NCI-H187 (cell line): ENCODE results near the gene APOD.
A peak's percentile ranks its signal among the peaks of the same experiment; 100 is the strongest.

Experiments
- DNase-seq, 2 experiments: peaks; one replicate each; lab custom pipeline; 2025; lab: John Stamatoyannopoulos, UW

APOD gene

DNA sequence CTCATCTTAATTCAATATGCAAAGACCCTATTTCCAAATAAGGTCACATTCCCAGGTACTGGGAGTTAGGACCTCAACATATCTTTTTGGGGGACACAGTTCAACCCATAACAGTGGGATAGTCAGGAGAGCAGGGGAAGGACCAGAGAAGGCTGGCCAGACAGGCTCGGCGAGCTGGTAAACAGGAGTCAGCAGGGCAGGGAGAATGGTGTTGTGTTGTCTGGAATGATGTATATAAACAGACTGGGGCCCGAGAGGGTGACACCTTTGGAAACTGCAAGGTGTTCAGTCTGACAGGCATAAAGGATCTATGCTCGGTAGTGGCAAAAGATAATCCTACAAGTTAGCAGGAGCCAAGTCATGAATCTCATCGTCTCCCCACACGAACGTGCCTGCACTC, 30.5 kb downstream of the APOD start:
- DNase-seq = no peak

DNA sequence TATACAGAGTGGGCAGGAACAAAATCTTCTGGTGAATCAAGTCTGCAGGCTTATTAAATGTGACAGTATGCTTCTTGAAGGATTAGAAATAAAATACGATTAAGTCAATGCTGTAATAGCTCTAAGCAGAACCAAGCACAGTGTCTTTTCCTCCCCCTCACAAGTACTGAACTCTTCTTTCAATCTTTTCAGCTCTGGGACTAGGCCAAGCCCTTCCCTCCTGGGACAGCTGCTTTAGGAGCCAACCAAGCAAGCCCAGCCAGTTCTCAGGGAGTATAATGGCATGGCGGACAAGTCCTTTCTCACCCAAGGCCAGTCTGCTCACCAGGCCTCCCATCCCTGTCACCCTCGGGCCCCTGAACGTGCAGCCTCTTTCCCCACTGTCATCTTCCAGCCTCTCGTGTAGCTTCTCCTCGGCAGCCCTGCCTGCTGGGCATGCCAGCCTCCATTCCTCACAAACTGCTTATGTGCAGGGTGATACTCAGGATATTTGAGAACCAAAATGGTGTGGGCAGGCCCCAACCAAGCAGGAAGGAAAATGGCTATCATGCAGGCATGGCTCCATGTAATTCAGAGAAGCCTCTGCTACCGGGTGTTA, 32.3 kb downstream of the APOD start:
- DNase-seq = no peak

DNA sequence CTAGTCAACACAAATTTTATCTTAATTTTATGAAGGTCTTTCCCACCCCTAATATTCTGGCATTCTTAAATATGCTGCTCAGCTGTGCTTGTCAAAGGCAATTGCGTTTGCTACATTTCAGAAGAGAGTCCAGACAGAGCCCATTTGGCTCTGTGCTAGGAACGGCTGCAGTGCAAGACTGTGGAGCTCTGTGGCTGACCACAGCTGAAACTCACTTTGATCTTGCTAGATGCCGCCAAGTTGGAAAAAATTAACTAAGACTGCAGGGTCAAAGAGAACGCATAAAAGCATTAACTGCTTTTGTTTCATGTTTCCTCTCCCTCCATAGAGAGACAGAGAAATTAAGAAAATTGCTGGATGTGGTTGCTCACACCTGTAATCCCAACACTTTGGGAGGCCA, 33.0 kb downstream of the APOD start:
- DNase-seq = no peak

DNA sequence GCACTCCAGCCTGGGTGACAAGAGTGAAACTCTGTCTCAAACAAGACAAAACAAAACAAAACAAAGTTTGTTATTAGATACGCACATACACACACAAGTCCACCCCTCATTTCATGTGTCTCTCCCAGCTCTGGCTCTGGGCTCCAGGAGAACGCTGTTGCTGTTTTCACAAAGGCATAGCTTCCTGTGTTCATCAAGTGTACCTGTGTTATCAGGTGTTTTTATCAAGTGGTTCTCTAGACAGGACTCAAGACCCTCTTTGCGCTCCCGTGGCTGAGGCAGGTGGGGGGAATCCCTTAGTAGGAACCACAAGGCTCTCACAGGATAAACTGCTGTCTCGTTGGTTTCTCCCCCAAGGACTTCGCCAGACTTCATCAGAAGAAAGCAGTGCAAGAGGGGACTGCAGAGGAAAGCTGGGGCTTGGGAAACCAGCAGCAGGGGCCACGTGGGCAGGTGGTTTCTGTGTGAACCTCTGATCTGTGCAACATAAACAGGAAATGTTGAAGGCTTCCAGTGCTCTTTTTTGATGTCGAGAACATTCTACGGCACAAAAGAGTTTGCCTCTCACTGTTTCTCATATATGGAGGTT, 33.7 kb downstream of the APOD start:
- DNase-seq = no peak

DNA sequence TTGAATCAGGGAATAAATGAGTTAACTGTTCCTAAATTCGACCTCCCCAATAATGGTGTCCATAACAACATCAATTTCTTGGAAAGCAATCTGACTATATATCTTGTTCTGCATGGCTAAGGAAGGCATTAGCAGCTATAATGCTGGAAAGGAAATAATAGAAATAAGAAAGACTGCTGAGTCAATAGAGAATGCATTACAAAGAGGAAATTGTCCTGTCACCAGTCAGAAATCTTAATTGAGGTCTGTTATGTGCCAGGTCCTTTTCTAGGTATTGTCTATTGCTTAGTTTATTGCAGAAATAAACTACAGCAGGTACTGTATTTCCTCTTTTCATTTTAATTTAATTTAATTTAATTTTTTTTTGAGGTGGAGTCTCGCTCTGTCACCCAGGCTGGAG, 34.8 kb downstream of the APOD start:
- DNase-seq = no peak

DNA sequence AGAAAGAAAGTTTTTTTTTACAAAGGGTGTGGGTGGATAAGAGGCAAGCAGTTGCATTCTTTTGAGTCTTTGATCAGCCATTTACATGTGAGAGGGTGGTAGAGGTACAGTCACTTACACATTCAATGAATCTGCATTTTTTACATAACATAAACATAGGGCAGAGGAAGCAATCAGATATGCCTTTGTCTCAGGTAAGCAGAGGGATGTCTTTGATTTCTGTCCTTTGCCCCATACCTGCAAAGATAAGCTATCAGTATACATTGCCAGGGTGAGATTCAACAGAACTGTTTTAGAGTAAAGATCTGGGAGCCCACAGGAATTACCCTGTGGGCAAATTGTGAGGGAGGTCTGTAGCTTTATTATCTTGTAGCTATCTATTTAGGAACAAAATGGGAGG, 35.2 kb downstream of the APOD start:
- no peak for DNase-seq

DNA sequence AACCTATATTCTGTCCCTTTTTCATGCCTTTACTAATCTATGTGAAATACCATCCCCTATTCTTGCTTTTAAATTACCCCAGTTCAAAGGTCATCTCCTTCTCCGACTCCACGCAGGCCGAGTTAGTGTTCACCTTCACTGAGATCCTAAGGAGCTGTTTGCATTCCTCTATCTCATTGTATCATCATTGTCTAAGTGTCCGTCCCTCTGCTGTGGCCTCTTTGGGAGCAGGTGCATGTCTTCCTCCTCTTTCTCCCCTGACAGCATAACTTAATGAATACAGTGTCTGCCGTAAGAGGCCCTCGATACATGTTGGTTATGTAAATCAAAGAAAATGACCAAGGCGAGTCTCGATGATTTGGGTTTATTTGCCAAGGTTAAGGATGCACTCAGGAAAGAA, 35.7 kb downstream of the APOD start:
- peak in 1 of 2 experiments; percentile 57 for DNase-seq

DNA sequence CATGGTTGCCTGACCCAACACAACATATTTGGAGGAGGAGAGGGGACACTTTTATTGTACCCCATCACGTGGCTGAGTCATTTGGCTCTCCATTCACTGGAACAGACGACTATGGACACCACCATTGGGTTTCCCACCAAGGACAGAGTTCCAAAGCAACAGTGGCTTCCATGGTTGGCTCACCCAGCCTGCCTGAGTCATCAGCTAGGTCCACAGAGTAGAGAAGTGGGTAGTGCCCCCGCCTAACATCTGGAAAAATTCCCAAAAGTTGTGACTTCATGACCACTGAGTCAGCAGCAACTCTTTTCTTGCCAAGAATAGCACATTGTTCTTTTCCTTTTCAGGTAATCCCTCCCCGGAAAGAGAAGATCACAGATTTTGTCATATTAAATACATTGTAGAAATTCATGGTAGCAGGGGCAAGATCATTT, 37.6 kb downstream of the APOD start:
- no peak for DNase-seq

DNA sequence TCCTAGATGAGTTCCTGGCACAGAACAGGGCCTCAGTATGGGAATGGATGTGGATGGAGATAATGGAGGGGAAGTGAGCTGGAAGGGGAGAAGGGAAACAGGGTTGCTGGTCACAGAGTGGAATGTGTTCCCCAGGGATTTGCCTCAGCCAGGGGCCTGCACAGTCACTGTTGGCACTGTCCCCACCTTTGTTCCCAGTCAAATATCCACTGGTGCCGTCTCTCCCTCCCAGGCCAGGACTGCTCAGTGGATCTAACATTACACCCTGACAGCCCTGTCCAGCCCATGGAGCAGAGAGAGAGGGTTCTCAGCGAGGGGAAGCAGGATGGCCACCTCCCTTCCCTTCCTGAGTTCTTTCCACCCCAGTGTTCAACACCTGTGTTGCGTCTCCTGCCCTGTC, 39.1 kb downstream of the APOD start:
- no peak for DNase-seq

DNA sequence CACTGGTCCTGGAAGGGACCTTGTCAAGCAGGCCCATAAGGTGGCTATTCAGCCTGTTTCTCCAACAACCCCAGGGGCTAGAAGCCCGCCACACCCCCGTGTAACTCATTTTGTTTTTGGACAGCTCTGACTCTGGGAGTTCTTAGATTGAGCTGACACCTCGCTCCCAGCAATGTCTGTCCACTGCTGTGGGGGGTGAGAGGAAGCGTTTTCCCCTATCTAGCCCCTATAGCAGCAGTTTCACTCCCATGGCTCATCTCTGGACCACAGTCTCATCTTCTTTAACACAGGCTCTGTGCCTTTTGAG, 39.6 kb downstream of the APOD start:
- DNase-seq = no peak

DNA sequence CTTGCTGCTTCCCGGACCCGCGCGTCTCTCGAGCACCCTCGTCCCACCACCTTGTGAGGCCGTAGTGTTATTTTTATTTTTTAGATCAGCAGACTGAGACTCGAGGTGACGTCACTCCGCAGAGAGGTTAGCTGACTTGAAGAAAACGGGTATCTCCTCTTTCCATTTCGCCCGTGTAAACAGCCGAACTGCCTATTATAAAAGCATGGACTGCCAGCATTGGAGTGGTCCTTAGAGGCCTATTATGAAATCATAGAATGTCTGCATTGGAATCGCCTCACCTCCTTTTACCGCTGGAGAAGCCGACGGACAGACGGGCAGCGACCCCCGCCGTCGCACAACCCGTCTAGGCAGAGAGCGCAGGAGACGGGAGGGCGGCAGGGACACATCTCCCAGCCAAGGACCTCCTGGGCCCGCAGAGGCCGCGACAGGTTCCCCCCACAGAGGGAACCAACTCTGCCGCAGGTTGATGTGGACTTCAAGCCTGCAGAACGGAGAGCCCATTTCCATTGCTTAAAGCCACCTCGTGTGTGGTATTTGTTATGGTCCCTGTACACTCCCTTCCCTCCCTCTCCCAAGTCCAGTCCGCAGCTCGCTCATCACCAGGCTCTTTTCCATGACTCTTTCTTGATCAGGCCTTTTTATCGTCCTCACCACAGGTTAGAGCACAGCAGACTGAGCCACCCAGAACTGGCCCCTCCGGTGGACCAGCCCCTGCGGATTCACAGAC, 40.1 kb downstream of the APOD start:
- DNase-seq = peak; percentile 63 to 68

DNA sequence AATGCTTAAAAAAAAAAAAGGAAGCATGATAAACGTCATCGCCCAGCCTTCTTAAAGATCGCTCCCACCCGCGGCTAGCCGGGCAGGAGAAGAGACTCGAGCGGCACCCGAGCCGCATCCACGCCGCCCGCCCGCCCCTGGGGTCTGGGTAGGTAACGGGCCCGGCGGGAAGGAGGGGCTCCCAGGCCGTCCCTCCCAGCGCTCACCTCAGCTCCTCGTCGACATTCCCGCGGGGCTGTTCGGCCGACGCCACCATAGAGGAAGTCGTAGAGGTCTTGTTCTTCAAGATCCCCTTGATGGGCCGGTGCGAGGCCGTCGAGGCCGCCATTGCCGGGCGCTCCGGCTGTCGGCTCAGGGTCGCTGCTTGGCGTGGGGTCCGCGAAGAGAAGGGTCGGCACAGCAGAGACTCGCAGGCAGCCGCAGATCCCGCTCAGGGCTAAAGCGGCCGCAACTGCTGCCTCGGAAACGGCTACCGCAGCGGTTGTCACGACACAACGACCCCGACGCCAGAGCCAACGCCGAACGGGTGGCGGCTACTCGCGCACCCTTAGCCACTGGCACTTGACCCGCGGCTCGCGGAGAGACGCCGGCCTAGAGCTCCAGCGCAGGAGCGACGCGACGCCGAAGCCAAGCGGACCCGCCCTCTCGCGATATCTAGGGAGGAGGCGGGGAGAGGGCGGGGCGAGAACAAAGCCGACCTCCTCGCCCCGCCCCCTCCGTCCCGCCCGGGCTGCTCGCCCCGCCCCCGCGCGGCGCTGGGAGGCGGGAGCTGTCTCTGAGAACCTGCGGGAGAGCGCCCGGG, 40.8 kb downstream of the APOD start, which contains the start of gene PPP1R2:
Gene PPP1R2 (minus strand): TSS at position 628 of the 802 bp plus-strand sequence. CDS start 300 bp downstream, at position 328.
- DNase-seq = peak; percentile 80 to 84

DNA sequence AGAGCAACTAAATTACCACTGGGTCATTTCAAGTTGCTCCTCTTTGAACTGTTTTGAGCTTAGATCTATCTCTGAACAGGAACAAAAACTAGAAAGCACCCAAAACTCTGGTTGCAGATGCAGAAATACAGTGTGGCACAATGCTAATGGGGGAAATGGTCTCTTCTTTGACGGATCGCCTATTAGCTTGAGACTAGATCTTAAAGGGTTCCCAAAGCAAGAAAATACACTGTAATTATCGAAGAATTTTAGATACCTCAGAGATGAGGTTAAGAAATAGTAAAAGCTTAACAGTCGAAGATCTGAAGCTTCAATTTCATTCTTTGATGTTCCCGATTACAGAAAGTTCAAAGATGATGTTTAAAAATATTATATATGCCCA, 41.4 kb downstream of the APOD start:
- no peak for DNase-seq

DNA sequence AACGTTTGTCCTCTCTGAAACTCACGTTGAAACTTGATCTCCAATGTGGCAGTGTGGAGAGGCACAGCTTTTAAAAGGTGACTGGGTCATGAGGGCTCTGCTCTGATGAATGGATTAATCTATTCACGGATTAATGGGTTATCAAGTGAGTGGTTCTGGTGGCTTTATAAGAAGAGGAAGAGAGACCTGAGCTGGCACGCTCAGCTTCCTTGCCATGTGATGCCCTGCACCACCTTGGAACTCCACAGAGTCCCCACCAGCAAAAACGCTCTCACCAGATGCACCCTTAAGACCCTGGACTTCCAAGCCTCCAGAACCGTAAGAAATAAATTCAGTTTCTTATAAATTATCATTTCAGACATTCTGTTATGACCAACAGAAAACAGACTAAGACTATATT, 43.2 kb downstream of the APOD start:
- no peak for DNase-seq

DNA sequence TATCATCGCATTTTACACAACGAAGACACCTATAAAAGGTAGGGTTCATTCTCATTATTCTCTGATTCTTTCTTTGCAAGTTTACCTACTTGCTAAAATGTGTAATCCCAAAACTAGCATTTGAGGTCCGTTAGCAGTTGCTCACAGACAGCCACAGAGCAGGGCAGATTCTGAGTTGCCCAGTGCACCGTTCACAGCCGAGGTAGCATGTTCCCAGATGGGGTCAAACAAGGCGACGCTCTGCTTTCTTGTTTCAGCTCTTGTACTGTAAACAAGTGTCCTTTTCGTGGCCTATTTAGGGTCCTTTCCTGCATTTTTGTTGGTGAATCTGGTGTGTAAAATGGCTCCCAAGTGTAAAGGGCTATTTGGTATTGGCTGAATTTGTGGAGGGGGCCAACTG, 43.7 kb downstream of the APOD start:
- no peak for DNase-seq

DNA sequence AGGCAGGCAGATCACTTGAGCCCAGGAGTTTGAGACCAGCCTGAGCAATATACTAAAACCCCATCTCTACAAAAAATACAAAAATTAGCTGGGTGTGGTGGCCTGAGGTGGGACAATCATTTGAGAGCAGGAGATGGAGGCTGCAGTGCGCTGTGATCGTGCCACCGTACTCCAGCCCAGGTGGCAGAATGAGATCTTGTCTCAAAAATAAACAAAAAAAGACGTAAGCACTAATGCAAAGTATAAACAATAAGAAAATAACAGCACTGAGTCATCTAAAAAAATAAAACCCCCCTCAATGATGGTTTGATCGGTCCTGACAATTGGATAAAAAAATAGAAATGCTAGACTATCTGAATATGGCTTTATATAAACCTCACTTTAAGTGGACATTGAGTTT, 44.3 kb downstream of the APOD start:
- DNase-seq = no peak

DNA sequence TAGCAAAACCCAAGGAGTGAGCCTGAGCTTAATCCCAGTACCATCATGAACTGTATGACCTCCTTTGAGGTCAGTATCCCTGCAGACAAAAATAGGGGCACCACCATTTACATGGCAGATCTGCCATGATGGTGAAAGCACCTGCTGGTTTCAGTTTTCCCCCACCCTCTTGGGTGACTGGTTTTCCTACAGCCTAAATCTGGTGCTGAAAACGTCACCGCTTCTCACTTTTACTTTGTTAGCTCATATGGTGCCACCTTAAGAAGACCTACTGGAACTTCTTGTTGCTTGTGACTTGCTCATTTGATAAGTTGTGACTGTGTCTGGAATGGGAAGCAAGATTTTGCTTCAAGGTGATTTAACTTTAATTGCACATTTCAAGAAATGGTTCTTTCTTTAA, 45.7 kb downstream of the APOD start:
- DNase-seq = no peak

DNA sequence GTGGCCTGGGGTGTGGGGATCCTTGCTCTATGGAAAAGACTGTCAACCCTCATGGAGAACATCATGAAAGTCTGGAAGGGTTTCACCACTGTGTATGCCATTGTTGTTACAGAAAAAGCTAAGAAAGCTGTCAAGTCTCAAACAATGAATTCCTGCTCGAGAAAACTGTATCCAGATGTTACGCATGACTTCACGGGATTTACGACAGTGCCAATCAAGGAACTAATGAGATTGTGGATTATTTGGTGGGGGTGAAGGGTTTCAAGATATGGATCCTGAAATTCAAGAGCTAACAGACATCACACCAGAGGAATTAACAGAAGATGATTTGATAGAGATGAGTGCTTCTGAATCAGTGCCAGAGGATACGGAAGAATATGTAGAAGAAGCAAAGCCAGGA, 48.4 kb downstream of the APOD start:
- DNase-seq = no peak

DNA sequence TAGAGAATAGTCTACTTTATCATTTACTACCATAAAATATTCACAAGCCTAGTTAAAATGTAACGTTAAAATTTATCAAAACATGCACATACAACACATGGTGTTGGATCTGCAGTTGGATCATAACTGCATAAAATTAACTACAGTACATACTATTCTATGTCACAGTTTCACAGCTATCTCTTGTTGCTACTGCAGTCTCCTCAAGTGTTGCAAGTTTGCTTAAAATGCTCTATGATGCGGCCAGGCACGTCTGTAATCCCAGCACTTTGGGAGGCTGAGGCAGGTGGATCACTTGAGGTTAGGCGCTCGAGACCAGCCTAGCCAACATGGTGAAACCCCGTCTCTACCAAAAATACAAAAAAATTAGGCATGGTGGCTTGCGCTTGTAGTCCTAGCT, 50.9 kb downstream of the APOD start:
- DNase-seq = no peak

DNA sequence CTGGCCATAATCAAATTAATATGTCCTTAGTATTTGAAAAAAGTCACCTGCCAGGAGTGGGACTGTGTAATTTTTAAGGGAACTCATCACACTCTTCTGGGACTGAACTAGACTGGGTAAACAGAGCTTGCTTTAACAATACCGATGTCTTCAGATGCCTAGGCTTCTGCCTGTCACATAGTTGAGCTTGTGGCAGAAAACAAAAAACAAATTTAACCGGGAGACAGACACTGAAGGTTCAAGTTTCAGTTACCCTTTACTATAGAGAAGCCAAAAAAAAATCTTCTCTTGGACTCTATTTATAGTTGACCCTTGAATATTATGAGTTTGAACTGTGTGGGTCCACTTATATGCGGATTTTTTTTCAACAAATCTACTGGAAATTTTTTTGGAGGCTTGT, 51.4 kb downstream of the APOD start:
- no peak for DNase-seq

DNA sequence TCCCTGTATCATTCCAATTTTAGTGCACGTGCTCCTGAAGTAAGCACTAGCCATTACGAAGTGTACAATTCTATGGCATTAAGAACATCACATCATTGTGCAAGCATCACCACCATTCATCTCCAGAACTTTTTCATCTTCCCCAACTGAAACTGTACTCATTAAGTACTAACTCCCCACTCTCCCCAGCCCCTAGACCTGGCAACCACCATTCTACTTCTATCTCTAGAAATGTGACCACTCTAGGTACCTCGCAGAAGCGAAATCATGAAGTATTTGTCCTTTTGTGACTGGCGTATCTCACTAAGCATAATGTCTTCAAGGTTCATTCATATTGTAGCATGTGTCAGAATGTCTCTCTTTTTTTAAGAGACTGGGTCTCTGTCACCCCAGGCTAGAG, 52.1 kb downstream of the APOD start:
- DNase-seq = no peak

DNA sequence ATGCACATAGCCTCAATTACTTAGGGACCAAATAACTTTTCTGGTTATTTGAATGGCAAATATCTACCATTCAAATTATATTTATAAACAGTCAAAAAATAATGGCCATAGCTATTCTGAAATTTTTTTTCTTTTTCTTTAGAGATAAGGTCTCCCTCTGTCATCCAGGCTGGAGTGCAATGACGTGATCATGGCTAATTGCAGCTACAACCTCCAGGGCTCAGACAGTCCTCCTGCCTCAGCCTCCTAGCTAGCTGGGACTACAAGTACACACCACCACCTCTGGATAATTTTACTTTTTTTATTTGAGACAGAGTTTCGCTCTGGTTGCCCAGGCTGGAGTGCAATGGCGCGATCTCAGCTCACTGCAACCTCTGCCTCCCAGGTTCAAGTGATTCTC, 57.2 kb downstream of the APOD start:
- no peak for DNase-seq
